GM19397 (cell line): Measurements from ENCODE around the gene MT1E.
"Not testable (repeated sequence)": the region's sequence is repeated elsewhere in the genome, so short reads cannot be mapped to it uniquely, and the experiment has no call there.

Experiments used
- ATAC-seq: cut with Tn5 transposase; IDR thresholded peaks from one replicate; pipeline ENCODE4 v1.9.1; 2021; ENCODE audit warnings: mild to moderate bottlenecking, moderate library complexity; ENCODE audit not compliant: unreplicated experiment

MT1E gene

GRCh38 chr16:56669005-56669839, 43.6 kb downstream of the MT1E start, which contains the start of gene MT1H:
TSS of gene MT1H (plus strand) at chr16:56669814. CDS start at chr16:56669885, 71 bp downstream.
- no peak for ATAC-seq

GRCh38 chr16:56669840-56670619, 44.4 kb downstream of the MT1E start:
- no peak for ATAC-seq

GRCh38 chr16:56670620-56670934, 45.0 kb downstream of the MT1E start:
- no peak for ATAC-seq

- not testable (repeated sequence) for ATAC-seq
Measured at GRCh38 chr16:56671691-56672090, 46.1 kb downstream of the MT1E start.

GRCh38 chr16:56672171-56672570, 46.6 kb downstream of the MT1E start:
- not testable (repeated sequence) for ATAC-seq

- ATAC-seq: no peak
Measured at GRCh38 chr16:56672761-56673536, 47.4 kb downstream of the MT1E start.

GRCh38 chr16:56673921-56674320, 48.3 kb downstream of the MT1E start:
- ATAC-seq: no peak

- not testable (repeated sequence) for ATAC-seq
Measured at GRCh38 chr16:56674570-56674969, 49.0 kb downstream of the MT1E start.

- no peak for ATAC-seq
Measured at GRCh38 chr16:56675685-56676210, 50.2 kb downstream of the MT1E start.
